ENCODE data around the gene CHMP2B.
"Not testable (repeated sequence)": the region's sequence is repeated elsewhere in the genome, so short reads cannot be mapped to it uniquely, and the experiment has no call there.

Gene CHMP2B

DNA sequence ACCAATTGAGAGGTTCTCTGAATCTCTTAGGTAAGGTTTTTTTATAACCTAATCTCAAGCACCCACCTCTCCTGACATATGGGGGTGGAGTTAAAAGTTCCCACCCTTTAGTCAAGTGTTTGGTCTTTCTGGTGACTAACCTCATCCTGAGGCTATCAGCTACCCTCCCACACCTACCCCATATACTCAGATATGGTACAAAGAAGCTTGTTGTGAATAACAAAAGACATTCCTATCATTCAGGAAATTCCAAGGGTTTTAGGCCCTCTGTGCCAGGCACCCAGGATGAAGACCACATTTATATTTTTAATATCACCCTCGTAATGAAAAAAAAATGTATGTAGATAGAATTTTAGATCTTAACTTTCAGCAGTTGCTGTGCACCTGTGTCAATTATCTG lies 9.0 kb downstream of the CHMP2B start:
- no peak for DNase-seq

DNA sequence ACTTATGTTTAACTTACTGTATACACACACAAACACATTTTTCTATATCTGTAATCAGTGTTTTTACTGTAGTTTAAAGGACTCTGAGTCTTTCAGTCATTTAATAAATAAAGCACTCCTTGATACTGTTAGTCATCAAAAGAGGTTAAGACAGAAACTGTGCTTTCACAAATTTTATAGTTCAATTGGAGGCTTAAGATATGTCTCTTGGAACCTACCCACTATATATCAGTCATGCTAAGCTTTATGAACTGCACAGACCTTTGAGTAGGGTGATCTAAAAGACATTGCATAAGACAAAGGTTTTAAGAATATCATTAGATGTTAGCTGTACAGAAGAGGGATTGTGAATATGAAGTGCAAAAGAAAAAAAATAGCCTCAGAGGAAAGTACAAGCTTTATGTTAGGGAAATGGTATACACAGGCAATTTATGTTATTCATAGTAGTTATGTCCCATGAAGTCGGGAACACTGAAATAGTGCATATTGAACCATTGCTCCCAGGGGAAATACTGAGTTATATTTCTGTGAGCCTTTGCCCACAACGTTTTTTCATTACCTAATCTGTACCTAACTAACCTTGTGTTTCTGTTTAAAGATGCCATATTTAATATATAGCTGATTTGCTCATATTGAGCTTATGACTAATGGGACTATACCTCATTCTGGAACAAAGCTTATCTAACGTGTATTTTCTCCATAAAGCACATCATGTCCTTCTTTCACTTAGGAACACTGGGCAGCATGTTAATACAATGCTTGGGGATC lies 19.7 kb downstream of the CHMP2B start:
- no peak for DNase-seq

DNA sequence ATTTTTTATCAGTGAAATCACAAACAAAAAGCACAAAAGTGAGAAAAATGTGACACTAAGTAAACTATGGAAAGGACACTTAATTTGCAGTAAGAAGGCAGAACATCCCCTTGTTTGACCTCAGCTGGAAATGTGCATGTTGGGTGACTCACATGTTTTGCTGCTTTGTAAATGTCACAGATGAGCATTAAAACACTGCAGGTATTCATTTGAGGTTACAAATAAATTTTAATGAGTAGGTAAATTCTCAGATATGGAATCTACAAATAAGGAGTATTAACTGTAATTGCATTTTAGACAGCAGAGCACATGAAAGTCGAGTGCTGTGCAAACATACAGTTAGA lies 20.3 kb downstream of the CHMP2B start:
- DNase-seq: no peak

DNA sequence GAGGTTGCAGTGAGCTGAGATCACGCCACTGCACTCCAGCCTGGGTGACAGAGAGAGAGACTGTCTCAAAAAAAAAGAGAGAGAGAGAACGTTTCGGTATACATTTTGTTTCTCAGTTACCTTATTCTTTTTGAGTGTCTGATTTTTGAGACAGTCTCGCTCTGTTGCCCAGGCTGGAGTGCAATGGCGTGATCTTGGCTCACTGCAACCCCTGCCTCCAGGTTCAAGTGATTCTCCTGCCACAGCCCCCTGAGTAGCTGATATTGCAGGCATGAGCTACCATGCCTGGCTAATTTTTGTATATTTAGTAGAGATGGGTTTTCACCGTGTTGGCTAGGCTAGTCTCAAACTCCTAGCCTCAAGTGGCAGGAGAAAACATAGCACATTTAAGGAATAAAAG lies 21.1 kb downstream of the CHMP2B start:
- DNase-seq: not testable (repeated sequence)

DNA sequence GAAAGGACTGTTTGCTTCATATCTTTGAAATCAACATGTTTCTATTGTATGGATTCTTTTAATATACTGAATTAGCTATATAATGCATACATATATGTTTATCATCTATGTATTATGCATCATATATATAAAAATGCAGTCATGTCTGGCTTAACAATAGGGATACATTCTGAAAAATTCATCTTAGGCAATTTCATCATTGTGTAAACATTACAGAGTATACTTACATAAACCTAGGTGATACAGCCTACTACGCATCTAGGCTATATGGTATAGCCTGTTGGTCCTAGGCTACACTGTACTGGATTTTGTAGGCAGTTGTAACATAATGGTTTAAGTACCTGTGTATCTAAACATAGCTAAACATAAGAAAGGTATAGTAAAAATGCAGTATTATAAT lies 21.7 kb downstream of the CHMP2B start:
- DNase-seq: no peak

DNA sequence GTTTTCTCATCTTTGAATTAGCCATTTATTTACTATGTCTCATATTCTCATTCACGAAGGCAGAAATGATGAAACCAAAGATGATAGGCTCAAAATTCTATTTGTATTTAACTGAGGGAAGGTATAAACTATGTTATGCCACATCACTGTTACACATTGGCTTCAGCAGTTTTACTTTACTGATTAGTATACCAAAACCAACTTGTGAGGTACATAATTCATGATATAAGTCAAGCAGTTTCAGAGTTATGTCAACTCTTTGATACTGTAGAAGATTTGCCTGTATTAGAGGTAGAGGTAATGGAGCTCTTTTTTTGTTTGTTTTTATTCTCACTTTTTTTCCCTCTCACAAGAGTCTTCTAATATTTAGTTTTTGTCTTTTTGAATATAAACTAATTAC lies 22.9 kb downstream of the CHMP2B start:
- DNase-seq: no peak

DNA sequence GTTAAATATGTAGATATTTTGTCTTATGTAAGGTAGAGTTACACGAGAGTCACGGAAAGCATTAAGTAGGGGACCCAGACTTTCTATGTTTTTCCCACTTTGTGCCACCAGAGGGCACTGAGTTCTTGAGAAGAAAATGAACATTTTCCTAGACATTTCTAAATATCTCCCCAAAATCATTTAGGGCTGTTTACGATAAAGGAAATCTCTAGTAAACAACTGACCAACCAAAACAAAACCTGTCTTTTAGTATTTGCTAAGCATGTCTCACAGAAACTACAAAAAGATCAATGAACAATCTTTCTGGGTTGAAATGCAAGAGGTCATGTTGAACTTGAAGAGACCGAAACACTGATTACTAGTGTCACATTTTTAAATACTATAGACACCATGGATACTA lies 33.2 kb downstream of the CHMP2B start:
- DNase-seq: no peak

DNA sequence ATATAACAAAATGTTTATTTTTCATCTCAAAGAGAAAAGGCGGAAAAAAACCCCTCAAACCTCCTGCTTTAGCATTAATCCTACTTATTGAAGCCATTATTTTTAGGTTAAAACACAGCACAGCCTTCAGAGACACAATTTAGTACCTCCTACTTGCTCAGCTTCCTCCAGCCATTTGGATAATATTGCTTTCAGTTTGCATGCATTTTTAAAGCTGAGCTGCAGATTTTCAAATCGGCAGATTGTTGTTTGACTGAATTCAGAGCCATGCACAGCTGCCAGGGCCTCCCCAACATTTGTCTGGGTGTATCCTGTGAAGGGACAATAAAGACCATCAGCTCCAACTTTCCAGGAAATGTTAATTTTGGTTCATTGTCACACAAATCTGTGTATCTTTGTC lies 34.8 kb downstream of the CHMP2B start:
- no peak for DNase-seq

DNA sequence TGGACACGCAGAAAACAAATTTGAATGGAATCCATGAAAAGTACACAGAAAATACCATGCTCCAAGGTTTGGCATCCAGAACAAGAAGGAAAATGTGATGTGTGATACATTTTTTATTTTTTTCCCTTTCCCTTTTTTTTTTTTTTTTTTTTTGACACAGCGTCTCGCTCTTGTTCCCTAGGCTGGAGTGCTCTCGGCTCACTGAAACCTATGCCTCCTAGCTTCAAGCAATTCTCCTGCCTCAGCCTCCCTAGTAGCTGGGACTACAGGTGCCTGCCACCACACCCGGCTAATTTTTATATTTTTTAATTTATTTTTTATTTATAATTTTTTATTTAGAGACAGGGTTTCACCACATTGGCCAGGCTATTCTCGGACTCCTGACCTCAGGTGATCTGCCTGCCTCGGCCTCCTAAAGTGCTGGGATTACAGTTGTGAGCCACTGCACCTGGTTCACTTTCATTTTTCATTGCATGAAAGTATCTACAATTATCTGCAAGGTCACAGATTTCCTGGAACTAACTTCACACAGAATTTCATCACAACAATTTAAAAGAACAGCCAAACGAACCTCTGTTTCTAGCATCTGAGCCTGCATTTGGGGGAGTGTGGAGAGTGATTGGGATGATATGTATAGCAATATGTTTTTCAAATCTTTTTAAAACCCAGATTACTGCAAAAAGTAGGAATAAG lies 41.0 kb downstream of the CHMP2B start:
- no peak for DNase-seq

DNA sequence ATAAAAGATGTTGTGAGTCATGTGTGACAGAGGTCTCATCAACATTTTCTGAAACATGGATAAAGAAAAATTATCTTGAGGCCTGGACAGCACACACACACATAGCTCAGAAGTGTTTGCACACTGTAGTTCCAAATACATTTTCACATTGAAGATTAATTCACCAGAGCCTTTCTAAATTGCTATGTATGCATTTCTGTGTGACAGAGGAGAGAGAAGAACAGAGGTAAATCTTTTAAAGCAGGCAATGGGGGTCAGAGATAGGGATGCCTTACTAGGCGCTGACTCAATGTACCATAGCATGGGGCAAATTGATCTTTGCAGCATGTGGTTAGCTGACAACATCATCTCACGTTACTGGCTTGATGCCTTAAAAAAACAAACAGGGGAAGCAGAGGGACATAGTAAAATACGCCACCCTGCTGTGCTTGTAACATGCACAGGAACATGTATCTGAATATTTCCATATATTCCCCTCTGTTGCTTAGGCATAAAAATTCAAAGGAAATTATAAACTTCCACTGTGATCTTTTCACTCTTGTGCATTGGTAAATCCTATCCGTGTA lies 41.6 kb downstream of the CHMP2B start:
- DNase-seq: no peak

DNA sequence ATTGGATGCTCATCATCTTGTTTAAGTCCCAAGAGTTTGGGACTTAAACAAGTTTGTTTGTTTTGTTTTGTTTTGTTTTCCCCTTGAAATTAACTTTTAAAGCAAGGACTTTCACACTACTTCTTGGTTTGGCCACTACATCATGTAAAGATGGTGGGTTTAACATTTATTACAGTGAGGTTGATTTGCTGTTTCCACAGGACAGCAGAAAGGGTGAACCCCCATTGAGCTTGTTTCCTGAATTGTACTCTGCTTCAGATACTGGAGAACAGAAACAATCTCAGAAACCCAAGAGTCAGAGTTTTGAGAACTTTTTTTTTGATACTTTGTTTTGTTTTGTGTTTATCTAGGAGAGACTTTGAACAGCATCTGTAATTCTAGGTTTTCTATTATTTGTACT lies 42.6 kb downstream of the CHMP2B start:
- DNase-seq: no peak

DNA sequence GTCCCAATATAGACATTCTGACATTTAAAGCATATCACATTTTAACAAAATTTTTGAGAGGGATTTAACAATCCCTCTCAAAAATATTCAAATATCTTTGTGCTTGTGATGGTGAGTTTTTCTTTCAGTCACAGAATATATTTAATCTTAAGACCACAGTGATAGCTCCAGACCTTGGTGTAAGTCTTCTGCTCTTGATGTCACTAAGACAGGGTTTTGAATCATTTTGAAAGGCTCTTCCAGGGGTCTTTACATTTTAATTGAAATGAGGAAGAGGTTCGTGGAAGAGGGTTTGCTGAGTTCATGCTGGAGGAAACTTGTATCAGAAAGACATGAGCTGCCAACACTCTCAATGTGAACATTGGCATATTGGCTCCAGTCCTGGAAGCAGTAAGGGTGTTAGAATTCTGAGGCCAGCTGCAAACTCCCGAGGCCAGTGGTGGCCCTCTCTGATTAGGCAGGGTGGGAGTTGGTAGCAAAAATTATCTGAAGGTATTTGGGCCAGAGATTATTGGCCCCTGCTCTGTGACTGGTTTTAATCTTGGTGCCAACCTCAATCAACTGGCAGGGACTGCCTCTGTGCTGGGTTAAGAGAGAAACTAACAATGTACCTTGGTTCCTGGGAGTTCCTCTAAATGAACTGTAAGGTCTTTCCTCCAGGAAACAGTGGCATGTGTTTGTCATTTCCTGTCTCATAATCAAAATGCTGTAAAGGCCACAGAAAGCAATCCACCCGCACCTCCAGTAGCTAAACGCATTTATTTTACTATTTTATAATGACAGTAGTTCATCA lies 44.0 kb downstream of the CHMP2B start:
- no peak for DNase-seq

DNA sequence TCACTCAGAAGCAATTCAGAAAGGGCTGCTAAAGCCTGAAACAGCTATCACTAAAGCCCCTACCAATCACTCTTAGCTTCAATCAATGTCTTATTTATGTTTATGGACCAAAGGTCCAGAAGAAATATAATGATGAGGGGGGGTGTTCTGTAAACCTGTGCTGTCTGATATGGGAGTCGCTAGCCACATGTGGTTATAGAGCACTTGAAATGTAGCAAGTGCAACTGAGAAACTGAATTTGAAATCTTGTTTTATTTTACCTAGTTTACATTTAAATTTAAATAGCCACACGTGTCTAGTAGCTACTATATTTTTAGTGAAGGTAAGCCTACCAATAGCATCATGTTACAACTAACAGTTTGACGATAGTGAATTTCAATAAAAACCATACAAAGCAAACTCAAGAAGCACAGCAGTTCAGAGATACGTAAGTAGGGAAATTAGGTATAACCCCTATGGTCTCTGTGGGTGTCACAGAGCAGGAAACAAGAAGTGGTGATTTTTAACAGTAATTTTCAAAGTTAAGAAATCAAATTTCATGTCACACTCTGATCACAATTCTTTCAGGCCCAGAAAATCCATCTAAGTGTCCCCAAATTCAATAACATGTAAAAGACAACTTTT lies 45.7 kb downstream of the CHMP2B start:
- no peak for DNase-seq

DNA sequence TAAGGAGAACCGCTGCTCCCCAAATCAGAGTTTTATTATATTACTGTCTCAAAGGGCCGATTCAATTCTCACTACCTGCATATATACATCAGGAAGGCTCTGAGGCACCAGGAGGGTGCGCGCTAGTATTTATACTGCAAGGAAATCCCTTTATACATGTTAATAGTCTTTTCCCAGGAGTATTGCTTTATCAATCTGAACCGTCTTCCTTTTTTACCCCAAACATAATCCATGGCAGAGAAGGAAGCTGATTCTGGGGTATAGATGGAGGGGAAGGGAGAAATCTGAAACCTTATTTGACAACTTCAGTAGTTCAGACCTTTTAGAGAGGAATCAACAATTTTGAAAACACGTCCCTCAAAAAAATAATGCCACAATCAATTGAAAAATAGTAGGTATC lies 49.4 kb downstream of the CHMP2B start, which contains the start of gene POU1F1:
TSS of gene POU1F1 (minus strand) at position 101 of the 400 bp plus-strand sequence. CDS start 122 bp downstream, outside the sequence.
- no peak for DNase-seq

DNA sequence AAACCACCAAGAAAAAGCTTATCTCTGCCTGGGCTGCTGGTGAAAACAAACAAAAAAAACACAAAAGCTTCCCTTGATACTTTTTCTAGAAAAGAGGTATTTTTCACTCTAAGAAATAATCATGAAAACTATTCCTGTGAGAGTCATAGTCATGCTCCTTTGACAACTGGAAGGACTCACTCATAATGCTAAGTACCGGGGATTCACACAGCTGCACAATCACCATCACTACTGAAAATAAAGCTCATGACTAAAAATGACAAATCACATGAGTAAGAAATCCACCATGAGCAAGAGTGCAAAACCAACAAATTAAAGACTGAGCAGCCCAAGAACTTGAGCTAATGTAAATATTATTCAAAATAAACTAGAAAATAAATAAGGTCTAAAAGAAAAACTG lies 59.9 kb downstream of the CHMP2B start:
- no peak for DNase-seq

DNA sequence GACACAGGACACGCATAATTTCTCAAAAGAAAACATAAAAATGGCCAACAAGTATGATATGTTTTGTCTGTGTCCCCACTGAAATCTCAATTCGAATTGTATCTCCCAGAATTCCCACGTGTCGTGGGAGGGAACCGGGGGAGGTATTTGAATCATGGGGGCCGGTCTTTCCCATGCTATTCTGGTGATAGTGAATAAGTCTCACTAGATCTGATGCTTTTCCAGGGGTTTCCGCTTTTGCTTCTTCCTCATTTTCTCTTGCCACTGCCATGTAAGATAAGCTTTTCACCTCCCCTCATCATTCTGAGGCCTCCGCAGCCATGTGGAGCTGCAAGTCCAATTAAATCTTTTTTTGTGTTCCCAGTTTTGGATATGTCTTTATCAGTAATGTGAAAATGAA lies 61.3 kb downstream of the CHMP2B start:
- no peak for DNase-seq

DNA sequence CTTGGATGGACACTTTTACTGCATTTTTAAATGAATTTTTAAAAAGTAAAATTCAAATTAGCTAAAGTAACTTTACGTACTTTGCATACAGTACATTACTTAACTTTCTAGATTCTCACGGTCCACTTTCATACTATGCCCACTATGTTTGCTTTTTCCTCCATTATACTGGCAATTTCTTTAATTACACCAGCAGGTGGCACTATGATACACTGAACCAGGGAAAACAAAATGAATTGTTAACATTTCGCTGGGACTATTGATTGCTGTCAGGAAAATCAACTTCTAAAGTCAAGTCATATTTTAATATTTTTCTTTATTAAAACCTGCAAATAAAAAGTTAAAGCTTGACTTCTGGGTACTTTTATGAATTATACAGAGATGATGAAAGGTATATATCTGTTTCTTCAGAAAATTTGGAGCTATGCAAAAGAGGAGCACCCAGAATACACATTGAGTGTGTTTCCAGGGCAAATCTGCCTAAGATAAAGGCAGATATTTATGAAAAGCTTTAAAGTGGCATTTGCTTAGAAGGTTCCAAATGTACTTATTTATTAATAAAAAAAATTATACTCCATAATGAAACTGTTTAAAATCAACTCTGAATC lies 71.1 kb downstream of the CHMP2B start:
- no peak for DNase-seq

DNA sequence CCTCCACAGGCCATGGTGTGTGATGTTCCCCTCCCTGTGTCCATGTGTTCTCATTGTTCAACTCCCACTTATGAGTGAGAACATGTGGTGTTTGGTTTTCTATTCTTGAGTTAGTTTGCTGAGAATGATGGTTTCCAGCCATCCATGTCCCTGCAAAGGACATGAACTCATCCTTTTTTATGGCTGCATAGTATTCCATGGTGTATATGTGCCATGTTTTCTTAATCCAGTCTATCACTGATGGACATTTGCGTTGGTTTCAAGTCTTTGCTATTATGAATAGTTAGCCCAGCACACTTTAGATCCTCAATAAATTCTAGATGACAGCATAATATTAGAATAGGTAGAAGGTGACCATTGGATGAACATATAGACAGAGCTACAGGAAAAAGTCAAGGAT lies 77.9 kb downstream of the CHMP2B start:
- DNase-seq: not testable (repeated sequence)

Data from cortex of kidney (tissue), 1 donor.